ENCODE measurements around the gene KLHL3.
A peak's percentile ranks its signal among the peaks of the same experiment; 100 is the strongest.

KLHL3 gene

DNA sequence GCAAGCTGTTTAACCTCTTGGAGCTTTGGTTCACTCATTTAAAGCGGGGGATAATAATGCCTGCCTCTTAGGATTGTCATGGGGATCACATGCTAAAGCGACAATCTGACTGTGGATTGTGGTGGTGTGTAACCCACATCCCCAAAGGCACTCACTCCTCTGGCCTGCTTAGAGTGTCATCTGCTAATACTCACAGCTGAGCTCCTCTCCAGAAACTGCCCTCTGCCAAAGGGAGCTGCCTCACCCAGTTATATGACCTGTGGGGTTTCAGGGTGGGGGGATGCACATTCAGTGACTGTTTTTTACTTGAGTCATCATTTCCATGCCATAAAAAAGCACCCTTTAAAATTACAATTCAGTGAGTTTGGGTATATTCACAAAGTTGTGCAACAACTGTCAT lies 126.8 kb downstream of the KLHL3 start:
- no peak for DNase-seq (ENCODE audit: low read depth)
- no peak overlapping the region for H3K4me3 ChIP-seq (ENCODE audit: low read depth, low read length)
- TF ChIP-seq, protein P1, sequence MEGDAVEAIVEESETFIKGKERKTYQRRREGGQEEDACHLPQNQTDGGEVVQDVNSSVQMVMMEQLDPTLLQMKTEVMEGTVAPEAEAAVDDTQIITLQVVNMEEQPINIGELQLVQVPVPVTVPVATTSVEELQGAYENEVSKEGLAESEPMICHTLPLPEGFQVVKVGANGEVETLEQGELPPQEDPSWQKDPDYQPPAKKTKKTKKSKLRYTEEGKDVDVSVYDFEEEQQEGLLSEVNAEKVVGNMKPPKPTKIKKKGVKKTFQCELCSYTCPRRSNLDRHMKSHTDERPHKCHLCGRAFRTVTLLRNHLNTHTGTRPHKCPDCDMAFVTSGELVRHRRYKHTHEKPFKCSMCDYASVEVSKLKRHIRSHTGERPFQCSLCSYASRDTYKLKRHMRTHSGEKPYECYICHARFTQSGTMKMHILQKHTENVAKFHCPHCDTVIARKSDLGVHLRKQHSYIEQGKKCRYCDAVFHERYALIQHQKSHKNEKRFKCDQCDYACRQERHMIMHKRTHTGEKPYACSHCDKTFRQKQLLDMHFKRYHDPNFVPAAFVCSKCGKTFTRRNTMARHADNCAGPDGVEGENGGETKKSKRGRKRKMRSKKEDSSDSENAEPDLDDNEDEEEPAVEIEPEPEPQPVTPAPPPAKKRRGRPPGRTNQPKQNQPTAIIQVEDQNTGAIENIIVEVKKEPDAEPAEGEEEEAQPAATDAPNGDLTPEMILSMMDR (IDR thresholded peaks at IDR 0.05; ENCODE audit: low read depth, low read length, missing control alignments) = no peak

DNA sequence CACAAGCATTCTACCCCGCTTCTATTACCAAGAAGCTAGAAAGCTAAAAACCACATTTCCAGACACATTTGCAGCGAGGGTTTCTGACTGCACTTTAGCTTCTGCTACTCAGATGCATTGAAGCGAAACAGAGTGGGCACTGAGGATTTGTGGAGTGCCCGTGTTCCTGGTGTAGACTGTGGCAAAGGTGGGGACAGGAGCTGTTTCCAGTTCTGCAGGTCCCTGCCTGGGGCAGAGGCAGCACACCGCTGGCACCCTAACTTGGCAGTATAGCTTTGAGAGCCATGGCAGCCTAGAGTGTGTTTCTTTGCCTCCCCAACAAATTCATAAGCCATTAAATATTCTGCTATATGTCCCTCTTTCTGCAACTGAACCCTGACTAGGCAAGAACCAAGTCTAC lies 128.1 kb downstream of the KLHL3 start:
- TF ChIP-seq, protein P1 (IDR thresholded peaks at IDR 0.05; ENCODE audit: low read depth, low read length, missing control alignments) = no peak
- H3K4me3 ChIP-seq (ENCODE audit: low read depth, low read length) = no peak overlapping the region
- no peak for DNase-seq (ENCODE audit: low read depth)

DNA sequence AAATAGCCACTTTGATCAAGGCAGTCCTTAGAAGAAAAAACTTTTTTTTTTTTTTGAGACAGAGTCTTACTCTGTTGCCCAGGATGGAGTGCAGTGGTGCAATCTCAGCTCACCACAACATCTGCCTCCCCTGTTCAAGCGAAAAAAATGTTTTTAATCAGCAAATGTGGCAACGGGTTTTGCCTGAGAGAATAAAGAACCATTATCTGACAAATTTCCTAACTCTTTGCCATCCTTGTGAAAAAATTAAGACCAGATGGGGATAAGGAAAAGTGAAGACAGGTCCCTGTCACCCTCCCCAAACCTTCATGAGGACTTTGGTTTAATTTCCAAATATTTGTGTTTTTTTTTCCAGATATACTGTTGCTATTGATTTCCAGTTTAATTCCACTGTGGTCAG lies 129.5 kb downstream of the KLHL3 start:
- no peak overlapping the region for H3K4me3 ChIP-seq (ENCODE audit: low read depth, low read length)
- TF ChIP-seq, protein P1 (IDR thresholded peaks at IDR 0.05; ENCODE audit: low read depth, low read length, missing control alignments) = no peak
- DNase-seq (ENCODE audit: low read depth) = no peak

DNA sequence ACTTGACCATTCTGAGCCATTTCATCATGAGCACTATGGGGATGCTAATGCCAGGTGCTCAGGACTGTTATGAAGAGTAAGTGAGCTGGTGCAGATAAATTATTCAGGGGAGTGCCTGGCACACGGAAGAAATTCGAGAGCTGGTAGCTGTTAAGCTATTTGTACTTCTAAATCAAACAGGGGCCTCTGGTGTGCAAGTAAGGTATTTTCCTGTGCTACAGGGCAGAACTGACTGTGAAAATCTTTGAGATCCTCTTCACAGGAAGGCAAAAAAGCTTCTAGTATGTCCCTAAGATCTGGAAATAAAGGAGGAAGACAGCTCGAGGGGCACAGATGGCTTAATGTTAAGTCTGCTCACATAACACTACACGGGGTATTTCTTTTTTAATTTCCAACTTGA lies 130.5 kb downstream of the KLHL3 start:
- no peak overlapping the region for H3K4me3 ChIP-seq (ENCODE audit: low read depth, low read length)
- TF ChIP-seq, protein P1 (IDR thresholded peaks at IDR 0.05; ENCODE audit: low read depth, low read length, missing control alignments) = peak; percentile 15
- DNase-seq (ENCODE audit: low read depth) = no peak

DNA sequence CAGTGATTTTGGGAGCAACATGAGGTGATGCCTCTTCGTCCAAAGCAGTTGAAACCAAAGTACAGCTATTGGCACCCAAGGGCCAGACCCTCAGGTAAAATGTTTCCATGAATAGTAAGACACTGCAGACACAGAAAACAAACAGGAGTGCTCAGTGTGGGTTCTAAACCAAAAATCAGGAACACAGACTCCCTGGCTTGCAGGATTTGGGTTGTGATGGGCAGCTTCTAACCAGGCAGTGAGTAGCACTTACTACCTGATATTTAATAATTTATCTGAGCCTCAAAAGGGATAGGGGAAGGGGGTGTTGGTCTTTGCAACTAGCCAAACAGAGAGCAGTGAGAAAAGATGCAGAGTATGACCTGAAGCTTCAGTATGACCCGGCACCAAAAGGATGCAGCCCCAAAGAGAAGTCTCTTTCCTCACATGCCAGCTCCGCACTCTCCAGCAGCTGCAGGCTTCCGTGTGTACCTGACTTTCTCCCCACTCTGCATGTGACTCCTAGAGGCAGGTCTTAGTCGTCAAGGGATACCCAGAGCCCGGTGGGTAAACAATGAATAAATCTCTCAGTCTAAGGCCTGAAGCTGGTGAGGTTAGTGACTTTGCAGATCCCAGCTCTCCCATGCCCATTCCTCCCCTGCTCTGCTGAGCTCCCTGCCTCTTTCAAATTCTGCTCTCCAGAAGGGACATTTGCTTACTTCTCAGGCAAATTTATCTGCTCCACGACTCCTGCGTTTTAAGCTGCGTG lies 131.4 kb downstream of the KLHL3 start:
- DNase-seq (ENCODE audit: low read depth) = no peak

DNA sequence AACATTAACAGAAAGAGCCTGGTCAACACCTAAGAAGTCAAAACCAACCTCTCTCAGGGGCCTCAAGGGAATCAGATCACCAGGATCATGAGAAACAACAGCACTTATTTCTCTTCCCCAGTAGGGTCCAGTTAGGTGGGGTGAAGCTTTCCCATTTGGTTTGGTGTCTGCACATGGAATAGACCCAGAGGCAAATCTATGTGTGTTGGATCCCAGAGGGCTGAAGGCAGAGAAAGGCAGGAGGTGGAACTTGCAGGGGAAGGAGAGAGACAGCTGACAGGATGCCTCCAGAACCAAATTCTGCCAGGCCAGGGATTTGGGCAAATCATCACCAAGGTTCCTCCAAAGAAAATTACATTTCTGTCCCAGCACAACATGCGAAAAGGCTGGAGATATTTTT lies 132.0 kb downstream of the KLHL3 start:
- H3K4me3 ChIP-seq (ENCODE audit: low read depth, low read length) = no peak overlapping the region
- TF ChIP-seq, protein P1 (IDR thresholded peaks at IDR 0.05; ENCODE audit: low read depth, low read length, missing control alignments) = no peak

More for the DNA sequence above, 131.4 kb downstream of the KLHL3 start:
- no peak overlapping the region for H3K4me3 ChIP-seq (ENCODE audit: low read depth, low read length)
- TF ChIP-seq, protein P1 (IDR thresholded peaks at IDR 0.05; ENCODE audit: low read depth, low read length, missing control alignments) = no peak

DNA sequence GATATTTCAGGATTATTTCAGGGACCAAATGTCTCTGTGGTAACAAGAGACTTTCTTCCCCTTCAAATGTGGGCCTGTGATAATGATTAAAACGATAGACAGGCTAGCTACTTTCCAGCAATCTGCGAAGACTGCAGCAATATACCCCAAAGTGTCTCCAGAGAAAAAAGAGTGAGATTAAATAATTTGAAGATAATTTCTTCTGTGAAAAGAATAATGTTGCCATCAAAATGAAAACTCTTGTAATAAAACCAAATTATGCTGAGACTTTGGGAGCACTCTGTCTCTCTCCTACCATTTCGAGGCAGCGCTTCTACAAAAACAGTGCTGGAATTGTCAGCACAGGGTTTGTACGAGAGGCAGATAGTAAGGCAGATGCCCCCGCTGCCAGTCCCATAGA lies 132.5 kb downstream of the KLHL3 start:
- DNase-seq (ENCODE audit: low read depth) = no peak
- TF ChIP-seq, protein P1 (IDR thresholded peaks at IDR 0.05; ENCODE audit: low read depth, low read length, missing control alignments) = no peak

More for the DNA sequence above, 132.0 kb downstream of the KLHL3 start:
- no peak for DNase-seq (ENCODE audit: low read depth)

More for the DNA sequence above, 132.5 kb downstream of the KLHL3 start:
- no peak overlapping the region for H3K4me3 ChIP-seq (ENCODE audit: low read depth, low read length)

All from GM12864 (cell line).